ENCODE measurements around the gene PRSS58. TPM values are rescaled to one million over a fixed set of nuclear protein-coding genes. Genes with fewer than 3 reads are reported as not detected.

Gene PRSS58
- total RNA-seq, 1 donor from 2014 or later, result not detected

- no peak for DNase-seq (ENCODE audit: low read depth)
These were observed 29.2 kb downstream of the PRSS58 start for GRCh38 chr7:142228537-142229104.

Other genes with a start within 250 kb of the PRSS58 start
- gene MGAM2, start 146.3 kb downstream of the PRSS58 start, total RNA-seq, result not detected in 2 replicates

Data from myocyte (in vitro differentiated cells).